Aorta (tissue), 5 donors: ENCODE measurements around the gene SLC35B2. TPM values are rescaled to one million over a fixed set of nuclear protein-coding genes. Genes with fewer than 3 reads are reported as not detected.

ENCODE experiments used
- ATAC-seq: fragments of 200-7000 bp; cut with Tn5 transposase; one replicate; pipeline ENCODE4 v1.9.1; 2022; ENCODE audit warnings: moderate library complexity; ENCODE audit not compliant: low FRiP score
- DNase-seq, 2 donors: peaks; one replicate each; pipeline ENCODE4 v3.0.0-alpha.2; 2020
- H3K27ac ChIP-seq, 2 donors: one replicate each; pipeline ENCODE4 v1.5.1; 2013; ENCODE audit warnings: low read length in 2 of 2, mild to moderate bottlenecking in 2 of 2, moderate library complexity in 2 of 2, control low read depth in 1 of 2, inconsistent platforms in 1 of 2, low read depth in 1 of 2
- H3K27me3 ChIP-seq, 2 donors: one replicate each; pipeline ENCODE4 v1.6.1; 2013; ENCODE audit warnings: control low read depth in 1 of 2, low read length in 1 of 2, mild to moderate bottlenecking in 1 of 2, moderate library complexity in 1 of 2; ENCODE audit not compliant: insufficient read depth in 2 of 2, control insufficient read depth in 1 of 2
- H3K36me3 ChIP-seq, 2 donors: one replicate each; pipeline ENCODE4 v1.6.1; 2013; ENCODE audit warnings: control low read depth in 1 of 2, low read length in 1 of 2, mild to moderate bottlenecking in 1 of 2; ENCODE audit not compliant: insufficient read depth in 2 of 2, control insufficient read depth in 1 of 2
- H3K4me1 ChIP-seq, 2 donors: one replicate each; pipeline ENCODE4 v1.6.1; 2013; ENCODE audit warnings: low read length in 2 of 2, control low read depth in 1 of 2, mild to moderate bottlenecking in 1 of 2, moderate library complexity in 1 of 2; ENCODE audit not compliant: insufficient read depth in 2 of 2, control insufficient read depth in 1 of 2
- H3K4me3 ChIP-seq, 2 donors: one replicate each; pipeline ENCODE4 v1.5.1; 2013; ENCODE audit warnings: low read length in 2 of 2, control low read depth in 1 of 2, mild to moderate bottlenecking in 1 of 2
- H3K9me3 ChIP-seq: one replicate; pipeline ENCODE4 v1.6.1; 2013; ENCODE audit warnings: mild to moderate bottlenecking, low read length; ENCODE audit not compliant: control insufficient read depth
- WGBS, 2 donors: extraction: QIAGEN DNeasy Blood & Tissue Kit; methylation state at CpG; one replicate each; pipeline ENCODE4 v1.1.7; 2013; 5-methylcytosine and 5-hydroxymethylcytosine counted together
- intact Hi-C, 2 donors: fragments of 100-400 bp; cut with DNase I; formaldehyde crosslinking; loops; one replicate each; pipeline versions ENCODE4 v1.14.2 to v1.15.0; 2022
- polyA plus RNA-seq, 2 donors: library from polyadenylated mRNA; stranded (reverse); fragments of 200-250 nt; gene quantifications; one replicate each; pipeline ENCODE4 v1.2.3, GENCODE V29; 2013
- total RNA-seq, 2 donors: library from RNA; stranded (reverse); fragmentation: NEBNext Ultra II Directional; extraction: Animal tissue kit (Norgen Biotek cat#: 25700); gene quantifications; one replicate each; pipeline ENCODE4 v1.2.1, GENCODE V29; 2021
- donor health status: healthy with polysubstance abuse.
- donor health status: Bipolar disorder and iron deficiency.
- donor health status: DM: no; HTN: no; CAD: no.
- donor health status: DM: no; HTN: no; CAD: no.
- donor health status: DM: yes; HTN: yes; CAD: no.

Gene SLC35B2
- total and polyA plus RNA-seq, 4 donors = 10.6 to 27.7 (median 24.7) TPM

- WGBS, 2 donors = 59 to 69% methylated on average over 4 of the region's 4 CpGs
- intact Hi-C loops = no loop called here
- no peak overlapping the region for H3K4me3 ChIP-seq
Measured at GRCh38 chr6:44224965-44225305, 32.4 kb downstream of the SLC35B2 start.

GRCh38 chr6:44224029-44224964 is 33.0 kb downstream of the SLC35B2 start:
- WGBS, 2 donors = 3 to 4% methylated on average over 14 to 18 of the region's 18 CpGs
- DNase-seq = peak; percentile 61 to 76
- H3K4me1 ChIP-seq = no peaks in the 10 kb centered on the region

More at GRCh38 chr6:44224965-44225305, 32.4 kb downstream of the SLC35B2 start:
- no peaks in the 10 kb centered on the region for H3K27me3 ChIP-seq
- no peak for DNase-seq
- H3K4me1 ChIP-seq = no peaks in the 10 kb centered on the region
- no peaks in the 10 kb centered on the region for H3K9me3 ChIP-seq
- ATAC-seq = no peak
- H3K36me3 ChIP-seq = peaks cover 0 to 3% of the 10 kb centered on the region in 2 donors
- no peak overlapping the region for H3K27ac ChIP-seq

GRCh38 chr6:44223319-44224028 is 33.9 kb downstream of the SLC35B2 start, which contains the start of gene SLC29A1:
SLC29A1 (plus strand) TSS chr6:44223595; CDS start chr6:44227314, 3,719 bp downstream.
- peak; percentile 89 to 94 for DNase-seq
- ATAC-seq = peak; percentile 61
- WGBS, 2 donors = 0 to 1% methylated on average over 57 to 73 of the region's 73 CpGs
- Histone ChIP-seq H3K9me3 (no peaks in the 10 kb centered on the region), H3K4me1 (no peaks in the 10 kb centered on the region), H3K27me3 (no peaks in the 10 kb centered on the region), H3K36me3 (no peaks in the 10 kb centered on the region), H3K27ac (peak within 1 kb of the TSS; percentile 74 to 78), H3K4me3 (peak within 1 kb of the TSS; percentile 61 to 64)
- intact Hi-C loops = no loop called here

More at GRCh38 chr6:44224029-44224964, 33.0 kb downstream of the SLC35B2 start:
- Histone ChIP-seq H3K27ac (no peak overlapping the region), H3K36me3 (peaks cover 0 to under 1% of the 10 kb centered on the region in 2 donors), H3K27me3 (no peaks in the 10 kb centered on the region), H3K4me3 (peak overlapping the region; percentile 61 to 64), H3K9me3 (no peaks in the 10 kb centered on the region)
- intact Hi-C loops = no loop called here
- no peak for ATAC-seq

- no peaks in the 10 kb centered on the region for H3K36me3 ChIP-seq
- H3K4me1 ChIP-seq = no peaks in the 10 kb centered on the region
- H3K4me3 ChIP-seq = peak overlapping the region; percentile 45 to 61
- H3K9me3 ChIP-seq = no peaks in the 10 kb centered on the region
- DNase-seq (peak; percentile 44 to 83), ATAC-seq (peak; percentile 1)
- H3K27me3 ChIP-seq = no peaks in the 10 kb centered on the region
- 14 to 17% methylated on average over 26 of the region's 26 CpGs for WGBS, 2 donors
- intact Hi-C loops = no loop called here
- peak overlapping the region; percentile 74 to 78 for H3K27ac ChIP-seq
Measured at GRCh38 chr6:44222486-44223318, 34.6 kb downstream of the SLC35B2 start.

GRCh38 chr6:44221961-44222335 is 35.4 kb downstream of the SLC35B2 start:
- Histone ChIP-seq H3K36me3 (no peaks in the 10 kb centered on the region), H3K4me3 (no peak overlapping the region), H3K9me3 (no peaks in the 10 kb centered on the region), H3K4me1 (no peaks in the 10 kb centered on the region), H3K27ac (peak overlapping the region; percentile 51 to 84), H3K27me3 (no peaks in the 10 kb centered on the region)
- ATAC-seq (no peak), DNase-seq (no peak)
- intact Hi-C loops = loop anchor here in 1 of 2 donors (1.0 kb wide), 1 partner anchor 15 kb away; no protein-coding TSS in a partner anchor
- 9 to 24% methylated on average over 2 of the region's 2 CpGs for WGBS, 2 donors

- Histone ChIP-seq H3K36me3 (no peaks in the 10 kb centered on the region), H3K4me1 (no peaks in the 10 kb centered on the region), H3K27ac (peak overlapping the region; percentile 51 to 84), H3K4me3 (no peak overlapping the region), H3K9me3 (no peaks in the 10 kb centered on the region), H3K27me3 (no peaks in the 10 kb centered on the region)
- ATAC-seq (peak; percentile 83), DNase-seq (peak; percentile 96 to 97)
- intact Hi-C loops = loop anchor here in 1 of 2 donors (1.0 kb wide), 1 partner anchor 16 kb away; no protein-coding TSS in a partner anchor
- WGBS, 2 donors = 0 to 1% methylated on average over 4 of the region's 4 CpGs
Measured at GRCh38 chr6:44221291-44221960, 35.9 kb downstream of the SLC35B2 start.

GRCh38 chr6:44220913-44221290 is 36.4 kb downstream of the SLC35B2 start:
- intact Hi-C loops = loop anchor here in 1 of 2 donors (1.0 kb wide), 1 partner anchor 16 kb away; no protein-coding TSS in a partner anchor
- Histone ChIP-seq H3K27ac (peak overlapping the region in 1 of 2 donors; percentile 84), H3K4me3 (no peak overlapping the region), H3K4me1 (no peaks in the 10 kb centered on the region), H3K9me3 (no peaks in the 10 kb centered on the region), H3K27me3 (no peaks in the 10 kb centered on the region), H3K36me3 (no peaks in the 10 kb centered on the region)
- ATAC-seq (no peak), DNase-seq (no peak)
- 63 to 67% methylated on average over 4 of the region's 4 CpGs for WGBS, 2 donors
